Endometrial microvascular endothelial cells (primary cell): ENCODE results near the gene FLT3. TPM values are rescaled to one million over a fixed set of nuclear protein-coding genes. Genes with fewer than 3 reads are reported as not detected.
"Not testable (repeated sequence)": the region's sequence is repeated elsewhere in the genome, so short reads cannot be mapped to it uniquely, and the experiment has no call there.

Experiments used
- in situ Hi-C: cut with HindIII; loops from 2 replicates; pipeline ENCODE4 v1.10.0; 2017; ENCODE audit warnings: low sequenced_read_pairs, low pct_unique_long_range_greater_than_20kb; ENCODE audit errors: inconsistent ontology term
- total RNA-seq: library from RNA; depleted of rRNA; stranded (reverse); fragments of >200 nt; gene quantifications from one replicate; pipeline ENCODE4 v1.2.3, GENCODE V29; 2015; ENCODE audit errors: inconsistent ontology term

FLT3 gene
- total RNA-seq, result not detected

- in situ Hi-C loops, result no loop called here
Measured at GRCh38 chr13:28100150-28101121, at the start of gene FLT3. TSS of gene FLT3 (minus strand) at chr13:28100576. CDS start at chr13:28100510, 66 bp downstream.

GRCh38 chr13:28147495-28147894 is 47.1 kb upstream of the FLT3 start:
- in situ Hi-C loops, result no loop called here

- in situ Hi-C loops, result no loop called here
Measured at GRCh38 chr13:28145049-28145448, 44.7 kb upstream of the FLT3 start.

GRCh38 chr13:28141542-28141941 is 41.2 kb upstream of the FLT3 start:
- in situ Hi-C loops, result not testable (repeated sequence)

- in situ Hi-C loops, result no loop called here
Measured at GRCh38 chr13:28140433-28141125, 40.2 kb upstream of the FLT3 start.

GRCh38 chr13:28138756-28139470 is 38.5 kb upstream of the FLT3 start:
- in situ Hi-C loops, result no loop called here

- in situ Hi-C loops, result no loop called here
Measured at GRCh38 chr13:28138012-28138755, 37.8 kb upstream of the FLT3 start, which contains the start of gene PAN3. TSS of gene PAN3 (plus strand) at chr13:28138545. CDS start at chr13:28138658, 113 bp downstream.

- in situ Hi-C loops, result no loop called here
Measured at GRCh38 chr13:28137596-28137995, 37.2 kb upstream of the FLT3 start.

GRCh38 chr13:28136916-28137315 is 36.5 kb upstream of the FLT3 start:
- in situ Hi-C loops, result no loop called here

- in situ Hi-C loops, result no loop called here
Measured at GRCh38 chr13:28131646-28132045, 31.3 kb upstream of the FLT3 start.

GRCh38 chr13:28129911-28130693 is 29.7 kb upstream of the FLT3 start:
- in situ Hi-C loops, result no loop called here

GRCh38 chr13:28128926-28129325 is 28.6 kb upstream of the FLT3 start:
- in situ Hi-C loops, result no loop called here

GRCh38 chr13:28128030-28128429 is 27.7 kb upstream of the FLT3 start:
- in situ Hi-C loops, result no loop called here

GRCh38 chr13:28121224-28121623 is 20.8 kb upstream of the FLT3 start:
- in situ Hi-C loops, result no loop called here

- in situ Hi-C loops, result no loop called here
Measured at GRCh38 chr13:28120317-28120716, 19.9 kb upstream of the FLT3 start.

GRCh38 chr13:28117689-28118377 is 17.5 kb upstream of the FLT3 start:
- in situ Hi-C loops, result no loop called here

GRCh38 chr13:28116736-28117135 is 16.4 kb upstream of the FLT3 start:
- in situ Hi-C loops, result no loop called here
